Stomach (tissue), 4 donors: ENCODE data around the gene AUTS2.

Source experiments
- EP300 ChIP-seq: sonication (generic); formaldehyde crosslinking; IDR thresholded peaks from one replicate; pipeline ENCODE4 v1.6.1; 2017; ENCODE audit warnings: antibody characterized with exemption
- POLR2A ChIP-seq, 4 donors: fragments of 450-650 bp; IDR thresholded peaks; one replicate each; pipeline ENCODE4 v1.6.1; 2016; ENCODE audit warnings: antibody characterized with exemption in 4 of 4, control low read depth in 2 of 4, mild to moderate bottlenecking in 1 of 4, moderate library complexity in 1 of 4
- TF ChIP-seq, protein P1 (sequence below), 7 experiments: fragments of 450-650 bp in 4 of 7; fragments of 200-600 bp in 3 of 7; sonication (generic) in 3 of 7; IDR thresholded peaks; one replicate each; pipeline ENCODE4 v1.5.1; 2016 to 2019; ENCODE audit warnings: antibody characterized with exemption in 7 of 7, control low read depth in 2 of 7, mild to moderate bottlenecking in 1 of 7

DNA sequence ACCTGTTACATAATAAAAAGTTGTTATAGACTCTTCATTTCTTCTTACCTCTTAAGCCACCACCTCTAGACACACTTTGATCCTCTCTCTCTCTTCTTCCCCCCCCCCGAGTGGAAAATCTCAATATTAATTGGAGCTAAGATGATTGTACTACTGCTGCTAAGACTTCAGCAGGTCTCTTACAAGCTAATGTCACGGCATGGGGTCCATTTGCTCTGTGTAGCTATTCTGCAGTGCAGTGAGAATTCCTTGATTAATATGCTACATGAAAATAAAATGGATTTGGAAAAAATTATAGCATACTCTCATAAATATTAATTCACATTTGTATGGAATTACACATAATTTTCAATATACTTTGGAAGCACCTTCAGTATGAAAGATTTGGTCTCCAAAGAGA, 297.2 kb downstream of the AUTS2 start:
- TF ChIP-seq POLR2A (IDR thresholded peaks at IDR 0.05) (no peak), EP300 (no peak)
- TF ChIP-seq, protein P1, sequence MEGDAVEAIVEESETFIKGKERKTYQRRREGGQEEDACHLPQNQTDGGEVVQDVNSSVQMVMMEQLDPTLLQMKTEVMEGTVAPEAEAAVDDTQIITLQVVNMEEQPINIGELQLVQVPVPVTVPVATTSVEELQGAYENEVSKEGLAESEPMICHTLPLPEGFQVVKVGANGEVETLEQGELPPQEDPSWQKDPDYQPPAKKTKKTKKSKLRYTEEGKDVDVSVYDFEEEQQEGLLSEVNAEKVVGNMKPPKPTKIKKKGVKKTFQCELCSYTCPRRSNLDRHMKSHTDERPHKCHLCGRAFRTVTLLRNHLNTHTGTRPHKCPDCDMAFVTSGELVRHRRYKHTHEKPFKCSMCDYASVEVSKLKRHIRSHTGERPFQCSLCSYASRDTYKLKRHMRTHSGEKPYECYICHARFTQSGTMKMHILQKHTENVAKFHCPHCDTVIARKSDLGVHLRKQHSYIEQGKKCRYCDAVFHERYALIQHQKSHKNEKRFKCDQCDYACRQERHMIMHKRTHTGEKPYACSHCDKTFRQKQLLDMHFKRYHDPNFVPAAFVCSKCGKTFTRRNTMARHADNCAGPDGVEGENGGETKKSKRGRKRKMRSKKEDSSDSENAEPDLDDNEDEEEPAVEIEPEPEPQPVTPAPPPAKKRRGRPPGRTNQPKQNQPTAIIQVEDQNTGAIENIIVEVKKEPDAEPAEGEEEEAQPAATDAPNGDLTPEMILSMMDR (IDR thresholded peaks at IDR 0.05), result no peak
